ENCODE measurements around the gene PCK1.

Gene PCK1

DNA sequence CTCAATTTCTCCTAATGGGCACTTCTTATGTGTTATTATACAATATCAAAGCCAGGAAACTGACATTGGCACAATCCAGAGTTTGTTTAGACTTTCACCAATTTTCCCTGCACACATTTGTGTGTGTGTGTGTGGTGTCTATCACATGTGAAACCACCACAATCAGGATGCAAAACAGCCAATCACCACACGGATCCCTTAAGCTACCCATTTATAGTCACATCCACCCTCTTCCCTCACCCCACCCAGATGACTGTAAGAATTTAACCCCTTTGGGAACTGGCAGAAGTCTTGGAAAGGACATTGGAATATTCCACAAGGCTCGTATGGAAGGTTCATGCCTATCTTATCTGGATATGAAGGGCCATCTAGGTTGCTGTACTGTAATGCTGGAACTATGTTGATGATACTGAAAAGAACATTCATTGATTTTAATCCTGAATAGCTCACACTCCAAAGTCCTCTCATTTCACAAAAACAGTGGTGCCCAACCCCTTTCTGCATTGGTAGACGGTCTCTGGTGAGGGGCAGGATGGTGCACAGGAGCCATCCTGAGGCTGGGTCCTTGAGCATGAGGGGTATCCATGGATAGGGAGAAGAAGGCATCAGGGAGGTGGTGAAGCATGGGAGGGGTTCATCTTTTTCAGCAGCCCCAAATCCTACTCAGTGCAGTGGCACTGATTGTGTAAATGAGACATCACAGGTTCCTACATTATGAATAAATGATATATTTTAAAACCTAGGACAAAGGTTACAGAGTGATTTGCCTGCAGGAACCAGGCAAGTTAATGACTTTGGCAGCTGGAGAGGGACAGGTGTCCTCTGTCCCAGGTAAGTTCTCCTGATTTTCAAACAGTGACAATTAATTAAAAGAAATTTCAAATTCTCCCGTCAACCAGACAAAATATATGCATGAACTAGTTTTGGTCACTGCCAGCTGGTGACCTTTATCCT, 23.9 kb upstream of the PCK1 start:
- DNase-seq = no peak

DNA sequence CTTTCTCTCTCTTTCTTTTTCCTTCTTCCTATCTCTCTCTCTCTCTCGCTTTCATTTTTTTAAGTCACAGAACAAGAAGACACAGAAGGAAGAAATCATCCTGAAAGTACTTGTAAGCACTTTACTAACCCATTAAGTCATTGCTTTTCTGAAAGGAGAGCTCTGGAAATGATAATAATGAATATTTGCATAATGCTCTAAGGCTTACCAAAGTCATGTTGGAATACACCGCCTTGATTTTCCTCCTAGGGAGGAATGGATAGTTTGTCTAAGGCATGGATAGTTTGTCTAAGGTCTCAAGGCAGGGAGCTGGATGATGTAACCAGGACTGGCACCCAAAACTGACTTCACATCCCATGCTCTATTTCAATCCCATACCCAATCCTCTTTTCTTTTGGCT, 23.1 kb upstream of the PCK1 start:
- no peak for DNase-seq

DNA sequence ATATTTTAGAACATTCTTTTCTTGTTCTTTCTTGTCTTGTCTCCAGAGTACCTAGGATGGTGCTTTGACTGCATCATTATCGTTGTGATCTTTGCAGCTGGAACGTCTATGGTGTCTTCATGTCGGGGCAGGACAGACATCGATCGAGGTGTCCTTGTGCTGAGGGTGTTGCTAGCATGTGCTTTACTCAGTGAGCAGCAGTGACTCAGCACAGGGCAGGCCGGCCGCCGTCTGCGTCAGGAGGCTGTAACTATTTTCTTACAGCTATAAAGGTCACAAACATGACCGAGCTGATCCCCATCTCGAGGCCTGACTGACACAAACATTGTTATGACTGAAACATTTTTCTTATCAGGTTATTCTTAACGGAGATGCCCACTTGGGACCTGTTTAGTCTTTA, 21.0 kb upstream of the PCK1 start:
- DNase-seq = no peak

DNA sequence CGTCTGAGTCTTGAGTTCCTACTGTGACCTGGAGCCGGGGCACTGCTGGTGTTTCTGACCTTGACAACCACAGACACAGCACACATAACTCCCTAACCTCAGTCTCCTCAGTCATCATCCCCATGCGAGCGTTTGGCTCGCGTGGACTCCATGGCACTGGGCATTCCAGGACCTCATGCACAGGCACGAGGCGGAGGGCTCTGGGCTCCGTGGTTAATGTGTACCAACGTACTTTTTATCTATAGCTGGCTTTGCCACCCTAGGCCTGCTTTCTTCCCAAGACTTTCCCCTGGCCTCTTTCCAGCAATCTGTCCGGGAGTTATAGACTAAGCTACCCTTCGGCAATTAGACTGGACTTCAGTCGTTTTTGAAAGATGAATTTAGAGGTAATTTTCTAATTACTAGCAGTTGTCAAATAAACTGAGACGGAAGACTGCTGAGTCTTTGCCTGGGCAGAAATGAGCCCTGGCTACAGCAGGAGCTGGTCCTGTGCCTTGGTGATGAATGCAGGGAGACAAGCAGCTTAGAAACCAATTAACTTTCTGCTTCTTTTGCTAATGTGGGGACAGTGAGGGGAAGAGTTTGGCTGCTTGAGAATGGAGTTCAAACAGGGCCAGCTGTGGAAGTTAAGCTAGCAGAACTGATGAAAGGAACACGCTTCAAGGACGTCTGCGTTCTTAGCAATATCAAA, 19.9 kb upstream of the PCK1 start:
- no peak for DNase-seq

DNA sequence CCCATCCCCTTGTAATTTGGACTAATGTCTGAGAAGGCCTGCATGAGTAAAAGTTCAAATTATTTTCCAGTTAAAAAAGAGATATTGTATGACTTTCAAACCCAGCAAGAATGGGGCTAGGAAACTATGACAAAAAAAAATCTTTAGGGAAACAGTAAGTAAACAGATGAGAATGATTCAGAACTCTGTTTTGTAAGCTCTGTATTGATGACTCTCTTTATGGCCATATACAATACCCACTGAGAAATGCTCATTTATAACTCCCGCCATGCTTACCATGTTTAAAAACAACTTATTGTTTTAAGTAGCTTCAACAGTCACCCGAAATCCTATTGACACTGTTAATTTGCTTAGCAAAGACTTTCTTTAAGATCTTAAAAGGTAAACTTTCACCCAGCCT, 17.2 kb upstream of the PCK1 start:
- DNase-seq = no peak

DNA sequence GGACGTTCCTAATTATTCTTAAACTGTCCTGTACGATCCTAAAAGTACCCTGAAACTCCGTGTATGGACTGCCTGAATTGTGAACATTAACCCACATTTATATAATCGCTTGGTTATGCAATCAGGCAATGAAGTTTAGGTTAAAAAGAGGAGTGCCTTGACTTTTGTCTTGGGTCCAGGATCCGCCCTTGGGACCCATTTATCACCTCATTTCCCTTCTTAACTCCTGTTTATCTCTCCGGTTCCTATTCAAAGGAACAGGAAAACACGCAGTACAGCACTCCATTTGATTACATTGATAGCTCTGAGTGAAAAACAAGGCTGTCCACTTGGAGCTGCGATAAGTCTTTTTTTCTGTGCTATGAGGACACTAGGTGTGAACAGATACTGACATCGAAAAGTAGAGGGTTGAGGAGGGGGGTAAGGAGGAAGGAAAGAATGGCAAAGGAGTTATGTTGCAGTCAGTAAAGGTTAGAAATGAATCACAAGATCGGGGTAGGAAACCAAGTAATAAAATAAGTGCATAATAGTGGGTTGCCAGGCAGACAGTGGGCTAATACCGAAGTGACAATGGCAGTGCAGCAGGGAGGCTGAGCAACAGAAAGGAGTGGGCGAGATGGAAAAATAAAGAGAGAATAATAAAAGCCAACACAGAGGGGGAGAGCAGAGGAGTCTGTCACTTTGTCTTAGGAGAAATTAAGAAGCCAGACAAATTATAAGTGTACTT, 15.9 kb upstream of the PCK1 start:
- no peak for DNase-seq

DNA sequence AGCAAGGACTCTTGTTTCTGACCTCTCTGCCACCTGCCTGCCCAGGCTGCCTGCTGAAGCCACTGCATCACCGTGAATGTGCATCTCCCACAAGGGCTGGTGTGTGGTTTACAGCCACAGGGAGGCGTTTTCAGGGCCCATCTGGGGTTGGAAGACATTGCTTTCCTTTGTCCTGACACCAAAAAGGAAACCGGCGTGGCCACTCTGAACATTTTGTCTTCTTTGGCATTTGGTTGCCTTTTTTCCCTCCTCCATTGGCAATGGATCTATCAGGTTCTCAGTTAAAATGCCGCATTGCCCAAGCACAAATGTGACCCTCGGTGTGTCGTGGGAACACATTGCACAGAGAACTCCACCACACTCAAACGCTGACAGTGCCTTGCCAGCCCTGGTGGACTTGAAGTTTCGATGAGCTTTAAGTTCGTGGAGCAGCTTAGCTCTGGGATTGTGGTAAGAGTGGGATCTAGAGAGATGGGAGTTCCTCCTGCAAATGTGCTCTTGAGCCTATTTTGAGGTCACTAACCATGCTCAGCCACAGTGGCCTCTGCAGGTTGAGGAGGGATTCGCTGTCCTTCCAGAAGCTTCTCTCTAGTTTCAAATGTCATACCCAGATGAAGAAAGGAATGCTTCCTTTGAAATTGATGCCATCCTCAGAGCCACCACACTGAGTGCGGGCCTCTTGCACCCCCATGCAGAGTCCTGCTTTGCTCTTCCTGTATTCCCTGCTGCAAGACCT, 14.8 kb upstream of the PCK1 start:
- no peak for DNase-seq

DNA sequence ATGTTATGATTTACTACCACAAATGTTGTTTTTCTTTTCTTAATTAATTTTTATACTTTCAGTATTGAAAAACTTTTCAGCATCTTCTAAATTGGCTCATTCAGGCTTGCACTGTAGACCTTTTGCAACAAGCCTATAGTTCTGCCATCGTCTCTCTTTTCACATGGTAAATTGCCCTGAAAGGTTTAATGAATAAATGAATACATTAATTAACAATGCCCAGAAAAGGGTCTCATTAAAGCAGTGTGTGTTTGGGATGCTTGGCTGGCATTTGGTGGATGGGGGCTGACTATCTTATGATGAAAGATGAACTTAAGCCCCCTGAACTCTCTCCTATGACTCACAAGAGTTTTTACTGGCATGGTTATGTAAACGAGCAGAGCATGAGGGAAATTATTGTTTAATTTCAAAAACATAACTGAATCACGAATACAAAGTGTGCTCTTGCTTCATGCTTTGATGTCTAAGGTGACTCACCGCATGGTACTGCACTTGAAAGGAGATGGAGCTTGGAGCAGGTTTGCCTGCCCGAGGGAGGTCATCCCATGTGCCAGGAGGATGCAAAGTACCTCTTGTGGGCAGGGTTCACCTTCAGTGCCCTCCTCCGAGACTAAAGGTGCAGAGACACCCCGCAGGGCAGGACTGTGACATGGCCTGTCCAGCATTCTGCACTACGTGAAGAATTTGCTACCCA, 13.8 kb upstream of the PCK1 start:
- DNase-seq = no peak

DNA sequence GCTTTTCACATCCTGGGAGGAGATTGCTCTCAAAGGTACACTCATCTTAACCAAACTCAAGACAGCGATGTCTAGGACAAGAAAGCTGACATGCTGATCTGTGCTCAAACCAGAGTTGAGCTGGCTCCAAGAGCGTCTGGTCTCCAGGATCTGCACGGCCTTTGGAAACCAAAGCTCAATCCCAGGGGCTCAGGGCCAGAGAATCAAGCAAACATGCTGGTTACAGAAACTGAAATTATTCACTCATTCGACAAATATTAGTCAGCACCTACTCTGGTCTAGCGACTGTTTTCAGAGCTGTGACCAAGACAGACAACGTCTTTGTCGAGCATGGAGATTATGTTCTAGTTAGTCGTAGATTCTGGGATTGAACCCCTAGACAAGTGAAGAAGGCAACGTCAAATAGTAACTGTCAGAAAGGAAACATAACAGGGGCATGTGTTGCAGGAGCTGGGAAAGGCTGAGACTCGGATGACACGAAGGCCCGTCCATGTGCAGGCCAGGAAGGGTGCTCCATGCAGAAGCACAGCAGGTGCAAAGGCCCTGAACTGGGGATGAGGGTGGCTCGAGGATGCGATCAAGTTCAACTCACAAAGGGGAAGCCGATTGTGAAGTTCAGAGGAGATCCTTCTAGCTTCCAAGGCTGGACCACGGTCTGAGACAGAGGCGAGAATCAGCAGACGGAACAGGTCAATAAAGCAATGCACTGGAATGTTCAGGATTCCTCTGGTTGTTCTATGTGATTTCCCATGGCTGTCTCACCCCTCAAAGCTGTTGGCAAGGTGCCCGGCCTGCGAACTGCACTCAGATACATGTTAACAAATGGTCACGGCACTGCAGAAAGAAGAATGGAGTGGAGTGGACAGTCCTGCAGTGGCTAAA, 12.5 kb upstream of the PCK1 start:
- DNase-seq = no peak

DNA sequence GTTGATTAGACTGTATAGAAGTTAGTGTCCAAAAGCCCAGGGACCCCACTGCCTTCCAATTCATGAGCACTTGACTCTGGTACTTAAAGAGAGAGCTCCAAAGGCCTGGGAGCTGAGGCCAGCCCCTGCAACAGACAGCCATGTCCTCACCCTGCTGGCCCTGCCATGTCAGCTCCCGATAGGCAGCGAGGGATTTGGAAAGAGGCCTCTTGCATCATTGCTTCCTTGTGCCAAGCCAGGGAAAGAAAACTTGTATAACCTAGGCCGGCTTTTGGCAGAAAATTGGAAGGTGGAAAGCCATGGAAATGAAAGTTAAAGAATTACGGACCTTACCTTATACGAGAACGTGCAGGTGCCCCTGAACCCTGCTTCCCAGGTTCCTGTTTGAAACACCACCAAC, 8.4 kb upstream of the PCK1 start:
- no peak for DNase-seq

DNA sequence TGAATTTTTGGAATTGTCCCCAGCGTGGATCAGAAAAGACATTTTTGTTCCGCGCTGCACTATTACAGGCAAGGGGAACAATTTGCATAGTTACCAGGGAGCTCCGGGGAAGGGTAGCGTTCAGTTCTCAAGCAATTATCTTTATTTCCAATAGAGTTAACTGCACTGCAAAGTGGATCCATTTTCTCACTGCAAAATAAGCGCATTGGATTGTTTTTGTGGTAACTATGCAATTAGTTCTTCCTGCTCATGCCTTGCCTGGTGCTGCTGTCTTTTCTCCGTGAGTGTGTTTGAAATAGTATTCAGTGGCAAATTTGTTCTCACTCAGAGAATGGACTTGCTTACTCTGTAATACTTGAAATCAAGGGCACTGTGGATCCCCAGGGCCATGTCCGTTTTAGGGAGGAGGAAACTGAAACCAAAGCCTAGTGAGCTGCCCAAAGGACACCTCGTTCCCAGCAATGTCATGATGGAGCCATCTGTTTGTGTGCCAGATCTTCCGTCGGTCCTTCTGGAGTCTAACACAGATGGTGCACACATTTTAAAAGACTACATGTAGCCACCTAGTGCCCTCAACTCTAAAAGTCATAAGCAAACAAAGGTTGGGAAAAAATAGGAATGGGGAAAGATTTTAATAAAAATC, 7.4 kb upstream of the PCK1 start:
- DNase-seq = no peak

DNA sequence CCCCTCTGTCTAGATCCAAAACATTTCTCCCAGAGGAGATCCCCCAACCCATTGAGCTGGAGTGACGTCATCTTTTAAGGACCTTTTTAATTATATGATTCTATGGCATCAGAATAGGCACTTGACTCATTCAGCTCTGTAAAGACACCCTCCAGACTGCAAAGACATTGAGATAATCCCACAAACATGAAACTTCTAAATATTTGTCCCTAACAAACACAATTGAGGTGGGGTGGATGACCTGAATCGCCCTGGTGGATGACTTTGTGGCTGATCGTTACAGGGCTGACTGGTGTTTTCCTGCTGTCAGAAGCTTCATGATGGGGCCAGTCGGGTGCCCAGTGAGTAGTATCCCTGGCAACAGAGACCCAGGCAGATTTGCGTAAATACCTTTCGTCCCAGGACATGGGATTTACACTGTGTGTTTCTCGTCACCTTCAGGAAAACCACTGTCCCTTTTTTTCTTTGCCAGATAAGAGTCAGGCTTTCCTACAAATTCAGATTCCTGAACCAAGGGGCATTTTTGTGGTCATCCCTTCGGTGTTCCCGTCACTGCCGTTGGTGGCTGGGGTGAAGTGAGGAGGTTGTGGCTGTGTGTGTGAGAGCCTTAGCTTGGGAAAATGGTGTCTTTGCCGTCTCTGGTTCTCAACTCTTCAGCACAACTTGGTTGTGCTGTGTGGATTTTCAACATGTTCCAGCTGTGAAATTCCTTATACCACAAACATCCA, 5.3 kb upstream of the PCK1 start:
- DNase-seq = no peak

DNA sequence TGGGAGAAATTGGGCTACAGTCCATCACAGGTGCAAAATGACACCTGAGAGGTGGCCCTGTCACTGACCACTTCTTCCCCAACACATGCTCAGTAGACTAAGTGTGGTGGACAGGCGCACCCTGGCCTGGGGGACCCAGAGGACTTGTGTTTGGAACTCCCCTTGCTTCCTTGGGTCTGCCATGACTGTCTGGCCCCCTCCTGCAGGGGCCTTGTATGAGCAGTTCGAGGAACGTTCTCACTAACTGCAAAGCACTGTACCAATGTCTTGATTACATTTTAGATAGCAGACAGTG, 4.0 kb upstream of the PCK1 start:
- DNase-seq = no peak

DNA sequence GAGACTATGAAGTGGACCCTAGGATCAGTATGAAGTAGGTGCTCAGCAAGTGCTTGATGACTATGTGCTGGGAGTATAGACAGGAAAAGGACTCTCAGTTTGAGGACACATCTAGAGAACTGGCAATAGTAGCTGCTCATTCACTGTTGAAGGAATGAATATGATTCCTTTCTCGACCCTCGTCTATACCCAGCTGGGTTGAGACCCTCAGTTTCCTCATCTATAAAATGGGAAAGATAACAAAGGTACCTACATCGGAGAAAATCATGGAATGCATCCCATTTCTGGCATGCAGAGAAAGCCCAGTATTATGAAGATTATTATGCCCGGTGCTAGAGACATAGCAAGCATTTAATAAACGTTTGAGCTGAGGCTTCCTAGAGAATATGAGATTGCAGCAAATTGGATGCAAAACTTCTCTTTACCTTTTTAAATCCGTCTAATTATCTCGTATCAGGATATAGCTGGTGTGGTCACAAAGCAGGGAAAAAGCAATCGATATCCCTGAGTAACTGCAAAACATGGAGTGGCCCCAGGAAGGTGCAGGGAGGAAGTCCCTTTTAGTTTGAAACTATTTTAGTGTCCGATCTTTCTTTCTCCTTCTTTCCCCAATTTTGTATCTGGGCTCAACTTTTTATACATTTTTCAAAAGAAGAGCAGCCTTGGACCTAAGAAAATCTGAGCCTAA, 2.8 kb upstream of the PCK1 start:
- DNase-seq = no peak

DNA sequence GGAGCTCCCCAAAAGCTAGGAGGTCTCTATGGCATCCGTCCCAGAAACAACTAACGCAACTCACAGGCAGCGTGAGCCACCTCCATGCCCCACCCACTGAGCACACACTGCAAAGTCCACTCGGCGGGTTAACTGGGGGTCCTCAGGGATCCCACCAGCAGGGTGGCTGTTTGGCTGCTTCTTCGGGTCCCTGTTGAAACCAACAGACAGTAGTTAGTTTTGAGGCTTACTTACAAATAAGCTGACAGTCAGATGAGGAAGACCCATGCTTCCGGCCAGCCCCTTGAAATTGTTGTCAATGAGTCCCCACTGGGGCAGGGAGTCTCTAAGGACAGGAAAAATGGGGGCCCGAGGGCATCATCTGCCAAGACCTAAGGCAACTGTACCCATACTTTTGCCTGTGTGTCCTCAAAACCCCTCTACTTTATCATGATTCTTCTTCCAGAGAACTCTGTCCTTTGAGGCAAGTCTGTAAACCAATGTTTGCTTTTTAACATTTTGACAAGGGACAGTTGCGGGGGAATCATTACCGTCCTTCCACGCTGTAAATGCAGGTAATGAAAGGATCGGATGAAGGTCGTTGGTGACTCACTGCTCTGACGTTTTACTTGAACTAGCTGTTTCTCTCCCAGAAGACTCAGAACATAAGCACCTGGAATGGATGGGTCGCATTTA, 2.2 kb upstream of the PCK1 start:
- no peak for DNase-seq

DNA sequence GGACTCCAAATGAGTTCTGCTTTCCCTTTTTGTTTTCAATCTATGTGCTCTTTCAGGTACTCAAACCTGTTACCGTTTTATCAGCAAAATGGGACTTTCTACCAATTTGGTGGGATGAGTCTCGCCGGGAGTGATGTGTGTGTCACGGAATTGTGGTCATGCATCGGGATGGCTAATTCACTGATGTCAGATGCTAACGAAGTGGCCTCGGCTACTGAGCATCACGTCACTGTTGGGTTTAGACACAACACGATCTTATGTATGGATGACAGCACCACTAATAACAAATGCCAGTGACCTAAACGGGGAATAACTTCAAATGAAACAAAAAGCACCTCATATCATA, 1.6 kb upstream of the PCK1 start:
- no peak for DNase-seq

DNA sequence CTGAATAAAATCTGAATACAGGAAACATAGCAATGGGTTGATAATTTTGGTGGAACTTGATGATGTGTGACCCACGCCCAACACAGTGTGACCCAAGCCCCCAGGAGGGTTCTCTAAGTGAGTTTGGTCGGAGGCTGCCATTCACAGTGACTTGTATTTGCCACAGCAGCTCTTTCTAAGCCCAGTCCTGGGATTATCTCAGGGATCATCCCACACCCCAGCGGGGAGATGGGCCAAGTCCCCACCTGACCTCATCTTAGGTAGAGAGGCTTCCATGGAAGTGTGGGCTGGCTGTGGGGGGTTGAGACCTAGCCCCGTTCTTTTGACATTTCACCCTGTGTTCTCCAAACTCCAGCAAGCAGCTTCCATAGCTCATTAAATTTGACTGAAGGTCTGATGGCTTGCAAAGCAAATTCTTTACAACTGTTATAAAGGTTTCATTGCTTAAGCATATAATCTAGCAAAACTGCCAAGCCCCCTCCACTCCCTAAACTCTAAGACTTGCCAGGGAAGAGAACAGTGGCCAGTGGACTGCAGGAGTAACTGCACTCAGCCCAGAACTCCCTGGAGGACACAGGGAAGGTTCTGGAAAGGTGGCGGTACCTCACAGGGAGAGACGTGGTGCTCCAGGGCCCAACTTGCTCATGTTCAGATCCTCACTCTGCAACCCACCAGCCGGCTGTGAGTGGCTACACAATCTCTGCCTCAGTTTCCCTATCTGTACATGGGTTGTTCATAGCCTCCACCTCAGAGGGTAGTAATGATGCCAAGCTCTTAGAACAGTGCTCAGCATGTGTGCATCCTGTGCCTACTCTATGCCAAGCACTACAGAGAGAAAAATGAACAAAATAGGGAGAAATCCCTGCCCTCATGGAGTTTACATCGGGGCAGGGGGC, 1.0 kb upstream of the PCK1 start:
- no peak for DNase-seq

Data from stimulated activated CD4-positive, alpha-beta T cell treated with anti-CD3 and anti-CD28 coated beads, Interleukin-12 subunit alpha, Interleukin-12 subunit beta, amount 100 ng/mL, for 4 hours (primary cell).